M059J (cell line): ENCODE measurements around the gene KHDRBS2. TPM values are rescaled to one million over a fixed set of nuclear protein-coding genes. Genes with fewer than 3 reads are reported as not detected.

Source experiments
- DNase-seq: peaks from one replicate; pipeline ENCODE4 v3.0.0-alpha.2; 2012; ENCODE audit warnings: low read depth
- total RNA-seq: library from RNA; depleted of rRNA; stranded (reverse); fragments of >200 nt; shearing (Covaris generic); gene quantifications from 2 replicates; pipeline ENCODE4 v1.2.3, GENCODE V29; 2014

The KHDRBS2 gene
- total RNA-seq, 1 experiment from 2014 or later, result not detected

DNA sequence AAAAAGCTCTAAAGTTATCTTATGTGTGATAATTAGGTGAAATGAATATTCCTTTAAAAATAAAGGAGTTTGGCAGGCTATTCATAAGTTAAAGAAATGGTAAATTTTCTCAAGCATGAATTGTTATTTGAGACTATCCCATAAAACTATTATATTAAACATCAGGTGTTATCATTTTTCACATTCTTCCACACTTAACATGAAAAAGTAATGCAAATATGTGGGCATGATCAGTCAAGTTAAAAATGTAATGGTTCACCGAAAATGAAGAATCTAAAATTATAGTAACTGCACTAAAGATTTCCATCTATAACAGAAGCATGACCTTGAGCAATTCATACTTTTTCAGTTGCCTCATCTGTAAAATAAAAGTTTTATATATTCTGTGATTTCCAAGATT lies 110.8 kb downstream of the KHDRBS2 start:
- no peak for DNase-seq

DNA sequence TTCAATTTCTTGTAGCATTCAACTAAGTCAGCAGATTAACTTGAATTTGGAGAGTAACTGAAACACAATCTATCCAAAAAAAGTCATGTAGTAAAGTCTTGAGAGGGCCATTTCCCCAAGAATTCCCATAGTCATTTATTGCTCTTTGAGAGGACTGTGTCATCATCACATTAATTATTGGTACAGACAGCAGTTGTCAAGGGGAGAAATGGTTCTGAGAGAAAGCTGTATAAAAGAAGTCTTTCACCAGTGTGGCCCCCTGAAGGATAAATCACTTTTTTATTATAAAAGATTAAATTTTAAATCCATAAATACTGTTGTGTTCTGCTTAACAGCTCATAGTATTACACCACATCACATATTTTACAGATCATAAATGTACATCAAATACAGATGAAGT lies 111.5 kb downstream of the KHDRBS2 start:
- no peak for DNase-seq

DNA sequence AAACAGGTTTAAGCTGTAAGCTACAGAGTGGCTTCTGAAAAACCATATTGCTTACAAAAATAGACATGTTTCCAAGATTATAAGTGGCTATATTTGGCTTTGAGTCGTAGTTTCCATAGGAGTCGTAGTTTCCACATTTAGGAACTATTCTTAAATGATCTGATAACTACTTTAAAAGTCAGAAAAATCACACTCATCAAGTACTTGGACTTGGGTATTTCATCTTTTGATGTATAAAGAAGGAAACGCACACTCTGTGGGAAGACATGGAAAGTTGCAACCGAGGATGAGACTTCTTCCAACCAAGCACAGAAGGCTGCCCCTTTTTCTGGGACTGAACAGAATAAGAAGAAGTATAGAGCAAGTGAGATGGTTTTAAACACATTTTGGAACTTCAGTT lies 118.3 kb downstream of the KHDRBS2 start:
- DNase-seq, result no peak

DNA sequence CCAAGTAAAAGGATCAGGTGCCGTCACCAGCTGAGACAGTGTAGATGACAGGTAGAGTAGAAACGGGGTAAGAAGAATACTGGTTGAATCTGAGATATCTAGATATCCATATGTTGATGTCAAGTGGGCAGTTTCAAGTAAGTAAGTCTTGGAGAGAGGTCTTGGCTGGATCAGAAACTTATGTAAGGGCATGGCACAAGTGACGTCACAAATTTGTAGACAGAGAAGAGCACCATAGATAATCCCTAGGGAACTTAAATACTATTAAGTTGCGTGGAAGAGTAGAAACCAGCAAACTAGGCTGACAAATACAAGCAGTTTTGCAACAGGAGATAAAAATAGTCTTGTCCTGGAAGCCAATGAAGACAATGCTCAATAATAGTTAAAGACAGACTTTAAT lies 123.2 kb downstream of the KHDRBS2 start:
- no peak for DNase-seq

DNA sequence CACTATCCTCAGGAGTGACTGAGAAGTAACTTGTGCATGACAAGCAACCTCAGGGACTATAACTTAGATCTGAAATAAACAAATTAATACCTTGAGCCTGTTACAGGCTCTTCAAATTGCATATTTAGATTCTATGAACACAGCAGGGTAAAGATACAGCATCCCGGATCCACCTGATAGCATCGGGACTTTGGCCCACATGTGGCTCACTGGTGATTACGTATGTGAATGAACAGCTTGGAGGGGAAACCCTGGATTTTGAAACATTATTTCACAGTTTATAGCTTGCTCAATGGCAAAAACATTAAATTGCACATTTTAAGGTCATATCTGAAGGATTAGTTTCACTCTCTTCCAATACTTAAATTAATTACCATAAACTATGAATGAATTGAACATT lies 133.2 kb downstream of the KHDRBS2 start:
- DNase-seq, result no peak

DNA sequence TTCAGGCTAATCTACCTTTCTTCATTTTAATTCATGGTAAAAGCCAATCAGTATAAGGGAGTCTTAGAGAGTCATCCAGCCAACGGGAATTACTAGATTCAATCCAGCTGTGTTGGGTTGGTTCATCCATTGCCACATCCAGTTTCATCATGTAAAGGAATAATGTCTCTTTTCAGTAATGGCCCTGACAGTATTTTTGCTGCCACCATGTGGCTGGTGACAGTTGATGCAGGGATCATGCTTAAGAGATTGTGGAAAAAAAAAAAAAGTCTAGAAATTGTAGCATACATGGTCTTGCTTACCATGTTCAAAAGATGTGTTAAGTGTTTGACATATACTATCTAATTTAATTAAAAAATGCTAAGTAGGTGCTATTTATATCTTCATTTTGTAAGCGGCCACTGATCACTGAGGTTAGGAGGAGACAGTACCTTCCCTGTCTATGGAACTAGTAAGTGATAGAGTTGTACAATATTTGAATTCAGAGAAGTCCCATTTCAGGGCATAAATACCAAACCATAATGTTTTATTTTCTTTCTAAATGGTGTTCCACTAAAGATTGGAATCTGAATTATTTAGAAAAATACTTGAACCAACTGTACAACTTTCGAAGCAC lies 135.9 kb downstream of the KHDRBS2 start:
- peak; percentile 21 for DNase-seq

DNA sequence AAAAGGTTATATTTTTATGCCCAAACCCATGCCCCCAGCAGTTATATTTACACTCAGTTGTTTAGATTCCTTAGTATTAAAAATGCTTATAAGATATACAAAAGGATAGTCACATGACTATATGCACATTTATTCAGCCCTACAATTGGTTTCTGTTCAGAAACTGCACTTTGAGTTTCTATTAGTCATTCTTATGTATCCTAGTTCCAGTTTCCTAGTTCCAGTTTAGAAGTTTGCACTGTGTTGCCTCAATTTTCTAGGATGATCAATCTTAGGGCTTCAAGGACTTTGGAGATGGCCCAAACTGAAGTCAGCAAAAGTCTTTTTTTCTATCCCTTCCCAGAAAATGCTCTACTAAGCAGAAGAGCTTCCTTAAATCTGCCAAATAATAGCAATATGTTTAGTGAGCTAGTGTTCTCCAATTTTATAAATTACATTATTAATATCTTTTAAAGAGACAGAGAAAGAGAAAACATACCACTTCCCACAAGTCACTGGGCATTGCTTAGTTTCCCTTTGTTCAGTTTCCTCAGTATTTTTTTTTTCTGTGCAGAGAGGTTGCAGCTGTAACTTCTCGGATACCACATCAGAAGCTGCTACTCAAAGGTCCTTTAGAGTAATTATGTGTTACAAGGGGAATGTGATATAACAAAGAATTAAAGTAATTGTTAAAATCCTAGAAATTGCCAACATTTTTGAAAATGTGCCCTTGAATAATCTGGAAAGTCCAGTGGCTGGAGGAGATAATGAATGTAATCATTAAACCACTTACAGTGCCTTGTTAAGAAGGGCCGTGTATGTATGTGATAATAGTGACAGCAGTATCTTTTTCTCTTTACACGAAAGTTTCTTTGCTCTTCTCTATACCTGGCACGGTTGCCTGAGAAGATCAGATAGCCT lies 138.8 kb downstream of the KHDRBS2 start:
- DNase-seq, result no peak

DNA sequence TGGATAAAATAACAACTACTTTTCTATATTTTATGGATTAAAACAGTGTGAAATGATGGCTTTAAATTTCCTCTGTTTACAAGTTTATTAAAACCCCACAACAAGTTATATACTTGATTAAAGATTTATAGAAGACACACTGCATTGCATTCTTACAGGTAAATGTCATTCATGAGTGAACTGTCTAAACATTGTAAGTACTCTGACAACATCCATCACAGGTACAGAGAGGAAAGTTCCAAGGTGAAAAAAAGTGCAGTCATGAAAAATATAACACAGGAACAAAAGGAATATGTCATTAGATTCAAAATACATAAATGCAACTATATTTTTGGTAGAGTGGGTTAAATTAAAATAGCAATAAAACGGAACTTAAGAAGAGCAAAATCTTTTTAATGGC lies 156.9 kb downstream of the KHDRBS2 start:
- DNase-seq, result no peak

DNA sequence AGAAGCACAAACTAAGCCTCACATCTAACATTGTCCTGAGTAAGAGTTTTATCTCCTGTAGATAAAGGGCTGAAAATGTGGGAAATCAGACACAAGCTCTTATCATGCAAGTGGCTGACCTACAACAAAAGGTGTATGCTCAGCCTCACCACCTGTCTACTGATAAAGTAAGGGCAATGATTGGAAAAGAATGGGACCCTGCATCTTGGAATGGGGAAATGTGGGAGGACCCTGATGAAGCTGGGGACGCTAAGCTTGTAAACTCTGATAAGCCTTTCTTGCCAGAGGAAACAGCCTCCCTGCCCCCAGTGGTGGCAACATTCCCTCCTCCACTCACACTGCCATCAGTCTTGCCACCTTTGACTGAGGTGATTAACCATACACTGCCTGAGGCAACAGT lies 166.6 kb downstream of the KHDRBS2 start:
- DNase-seq, result no peak

DNA sequence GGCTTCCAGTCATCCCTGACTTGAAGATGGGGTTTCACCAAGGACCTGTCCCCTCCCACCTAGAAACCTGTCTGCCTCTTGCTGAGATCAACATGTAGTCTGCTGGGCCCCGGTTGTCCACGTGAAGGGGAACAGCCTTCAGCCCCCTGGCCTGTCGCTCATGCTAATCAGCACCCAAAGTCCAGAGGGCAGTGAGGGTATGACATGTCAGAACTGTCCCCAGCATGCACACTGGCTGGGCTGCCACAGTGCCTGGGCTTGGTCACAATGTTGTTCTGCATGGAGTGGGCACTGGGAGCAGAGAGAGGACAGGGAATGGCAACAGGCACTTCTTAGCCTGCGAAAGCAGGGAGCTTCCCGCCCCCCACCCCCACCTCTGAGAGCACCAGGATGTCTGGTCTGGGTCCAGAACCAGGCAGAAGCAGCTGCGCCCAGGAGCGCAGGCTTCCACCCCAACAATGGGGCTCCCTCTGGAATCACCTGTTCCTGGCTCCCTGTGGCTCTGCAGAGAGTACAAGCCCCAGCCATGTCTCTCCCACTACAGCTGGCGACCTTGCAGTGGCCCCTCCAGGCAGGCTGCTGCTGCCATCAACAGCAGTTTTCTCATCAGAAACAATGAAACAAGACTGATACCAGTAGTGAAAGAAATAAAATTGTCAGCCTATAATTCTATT lies 182.7 kb downstream of the KHDRBS2 start:
- DNase-seq, result no peak

DNA sequence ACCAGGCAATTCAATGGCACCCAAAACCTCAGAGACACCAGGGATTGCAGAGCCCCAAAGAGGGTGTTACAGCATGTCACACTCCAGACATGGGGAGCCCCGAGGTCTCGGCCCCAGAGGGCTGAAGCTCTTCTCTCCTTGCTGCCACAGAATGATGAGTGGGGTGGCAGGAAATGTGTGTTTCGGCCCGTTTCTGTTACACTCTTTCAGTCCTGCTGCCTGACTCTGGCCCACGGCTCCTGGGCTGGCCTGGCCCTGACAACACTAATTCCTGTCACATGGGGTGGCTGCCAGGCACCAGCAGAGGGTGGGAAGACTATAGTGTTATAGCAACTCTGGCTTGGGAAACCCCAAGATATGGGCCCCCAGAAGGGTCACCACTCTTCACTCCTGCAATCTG lies 183.6 kb downstream of the KHDRBS2 start:
- DNase-seq, result no peak

DNA sequence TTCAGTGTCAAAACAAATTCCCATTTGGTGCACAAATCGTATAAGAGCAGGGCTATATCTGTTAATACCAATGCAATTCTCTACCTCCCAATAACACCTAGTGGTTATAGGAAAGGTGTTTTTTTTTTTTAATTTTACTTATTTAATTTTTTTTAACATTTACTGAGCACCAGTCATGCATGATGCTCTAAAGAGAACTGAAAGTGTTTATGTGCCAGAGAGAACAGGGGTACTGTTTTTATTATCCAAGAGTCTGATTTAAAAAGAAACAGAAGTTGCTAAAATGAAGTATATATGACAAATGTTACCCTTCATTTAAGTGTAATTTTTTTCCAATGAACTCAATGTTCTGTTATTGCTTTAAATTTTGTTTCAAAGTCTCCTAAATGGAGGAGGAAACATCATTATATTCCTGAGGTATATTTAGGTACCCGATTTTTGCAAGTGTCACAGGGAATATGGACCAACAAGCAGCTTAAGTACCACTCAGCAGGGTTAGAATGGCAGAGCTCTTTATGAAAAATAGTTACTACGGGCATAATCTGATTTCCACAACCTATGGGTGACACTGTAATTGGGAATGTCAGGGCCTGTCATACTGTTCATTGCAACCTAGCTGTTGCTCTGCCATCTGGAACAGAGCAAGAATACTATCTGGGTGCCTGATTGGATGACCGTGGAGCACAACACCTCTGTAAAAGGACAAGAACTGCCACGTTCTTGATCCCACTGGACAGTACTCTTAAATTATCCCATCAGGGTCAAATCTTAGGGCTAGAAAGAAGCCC lies 195.4 kb downstream of the KHDRBS2 start:
- no peak for DNase-seq

DNA sequence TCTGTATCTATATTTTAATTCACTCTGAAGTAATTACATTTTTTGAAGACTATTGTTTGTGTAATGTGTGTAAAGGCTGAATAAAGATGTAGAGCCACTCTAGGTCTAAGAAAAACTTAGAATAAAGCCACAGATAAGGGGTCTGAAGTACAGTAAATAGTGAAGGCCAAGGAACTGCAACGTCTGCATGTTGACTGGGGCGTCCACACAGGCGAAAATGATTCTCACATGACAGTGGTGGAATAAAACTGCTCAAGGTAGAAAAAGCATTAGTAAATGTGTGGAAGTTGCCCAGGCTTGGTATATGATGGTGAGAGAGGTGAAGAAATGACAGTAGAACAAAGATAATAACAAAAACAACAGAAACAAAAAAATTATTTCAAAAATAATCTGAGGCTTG lies 196.2 kb downstream of the KHDRBS2 start:
- DNase-seq, result no peak

DNA sequence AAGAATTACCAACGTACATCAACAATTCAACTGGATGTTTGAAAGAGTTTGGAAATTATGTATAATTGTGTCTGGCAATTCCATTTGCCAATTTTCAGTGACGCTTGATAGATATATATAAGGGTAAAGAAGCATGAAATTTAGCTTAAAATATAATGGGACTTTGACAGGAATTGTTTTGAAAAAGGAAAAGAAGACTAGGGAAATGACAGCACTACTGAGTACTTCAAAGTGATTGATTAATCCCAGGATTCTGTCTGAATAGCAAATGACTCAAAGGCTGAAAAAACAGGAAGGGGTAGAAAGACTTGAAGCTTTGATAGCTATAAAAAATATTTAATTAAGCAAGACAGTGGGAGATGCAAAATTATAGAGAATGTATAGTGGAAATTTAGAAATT lies 200.0 kb downstream of the KHDRBS2 start:
- DNase-seq, result no peak

DNA sequence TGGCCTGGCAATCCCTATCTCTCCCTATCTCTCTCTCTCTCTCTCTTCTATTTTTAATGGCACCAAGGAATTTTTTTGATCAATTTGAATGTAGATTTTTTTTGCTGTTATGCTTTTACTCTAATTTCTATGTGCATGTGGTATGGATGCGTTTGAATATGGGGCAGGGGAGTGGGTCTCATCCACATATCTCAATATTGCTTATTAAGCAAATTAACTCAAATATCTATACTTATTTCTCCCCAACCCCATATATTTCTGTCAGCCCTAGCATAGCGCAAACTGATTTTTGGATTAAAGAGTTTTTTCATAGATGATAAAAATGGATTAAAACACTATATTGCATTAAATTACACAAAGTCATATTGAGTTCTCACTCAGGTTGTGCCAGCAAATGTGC lies 210.2 kb downstream of the KHDRBS2 start:
- DNase-seq, result no peak

DNA sequence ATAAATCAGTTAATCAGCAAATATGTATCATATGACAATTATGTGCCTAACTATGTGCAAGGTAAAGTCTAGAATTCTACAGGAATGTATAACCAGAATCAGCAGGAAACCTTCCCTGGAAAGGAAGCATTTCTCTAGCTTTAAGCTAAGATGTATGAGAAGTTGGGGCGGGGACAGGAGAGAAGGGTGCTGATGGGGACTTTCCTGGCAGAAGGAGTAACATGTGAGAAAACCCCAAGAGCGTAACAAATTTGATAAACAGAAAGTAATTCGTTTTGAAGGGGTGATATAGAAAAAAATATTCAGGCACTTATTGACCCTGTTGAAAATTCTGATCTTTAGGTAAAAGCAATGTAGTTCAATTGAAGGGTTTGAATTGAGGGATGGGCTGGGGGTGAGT lies 226.1 kb downstream of the KHDRBS2 start:
- DNase-seq, result no peak

DNA sequence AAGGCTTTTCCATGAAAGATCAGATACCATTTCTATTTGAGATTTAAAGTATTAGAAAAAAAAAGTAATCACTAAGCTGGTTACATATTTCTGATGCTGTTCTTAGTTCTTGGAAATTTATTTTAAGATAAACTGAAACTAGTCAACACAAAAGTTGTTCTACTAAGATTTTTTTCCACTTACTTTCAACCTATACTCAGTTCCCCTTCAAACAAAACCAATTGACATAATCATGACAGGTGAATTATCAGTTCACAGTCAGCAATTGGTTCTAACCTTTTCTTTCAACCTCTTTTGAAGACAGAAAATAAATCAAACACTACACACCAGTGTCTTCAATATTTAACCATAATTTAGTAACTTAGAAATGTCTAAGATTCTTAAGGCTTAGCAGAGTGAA lies 228.7 kb downstream of the KHDRBS2 start:
- no peak for DNase-seq

DNA sequence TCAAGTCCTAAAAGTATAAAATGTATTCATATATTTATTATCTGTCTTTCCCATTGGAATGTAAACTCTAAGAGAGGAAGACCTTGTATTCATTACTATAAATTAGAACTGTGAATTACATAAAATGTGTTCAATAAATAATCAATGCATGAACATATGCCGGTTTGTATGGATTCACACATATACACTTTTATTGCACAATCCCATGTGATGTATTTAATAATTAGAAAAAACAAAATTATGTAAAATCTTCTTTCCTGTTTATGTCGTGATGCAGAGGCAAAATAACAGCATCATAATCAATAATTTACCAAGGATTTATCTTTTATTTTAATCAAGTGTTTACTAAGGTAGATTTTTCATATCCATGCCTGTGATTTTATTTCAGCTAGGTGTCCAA lies 240.5 kb downstream of the KHDRBS2 start:
- DNase-seq, result no peak

DNA sequence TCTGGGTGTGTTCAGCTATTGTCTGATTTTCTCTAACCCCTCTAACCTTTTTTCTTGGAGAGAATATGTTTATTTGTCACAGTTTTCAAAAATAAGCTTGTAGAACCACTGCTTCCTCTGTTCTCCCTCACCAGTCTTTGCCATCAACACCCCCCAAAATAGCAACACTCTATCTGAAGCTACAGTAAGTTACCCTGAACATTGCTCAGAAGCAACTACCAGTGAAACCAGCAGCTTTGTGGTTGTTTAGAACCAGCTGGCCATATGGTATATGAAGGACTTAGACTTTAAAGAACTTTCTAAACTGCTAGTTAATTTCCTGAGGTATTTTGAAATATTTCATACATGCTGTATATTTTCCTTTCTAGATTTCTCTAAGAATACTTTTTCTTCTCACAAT lies 242.9 kb downstream of the KHDRBS2 start:
- no peak for DNase-seq

DNA sequence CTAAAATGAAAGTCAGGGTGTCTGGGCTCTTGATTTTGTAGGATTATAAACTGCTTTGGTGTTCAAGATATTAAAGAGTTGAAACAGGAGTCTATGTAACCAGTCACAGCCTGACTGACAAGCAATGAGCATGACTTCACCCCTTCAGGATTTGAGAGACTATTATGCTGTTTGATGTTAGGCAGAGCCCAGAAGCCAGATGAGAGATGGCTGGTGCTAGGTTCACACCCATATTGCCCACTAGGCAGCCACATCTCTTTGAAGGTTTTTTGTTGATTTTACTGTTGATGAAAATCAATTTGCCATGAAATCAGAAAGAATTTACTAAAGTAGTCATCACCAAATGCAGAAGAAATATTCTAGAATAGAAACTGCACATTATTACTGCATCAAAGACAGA lies 243.6 kb downstream of the KHDRBS2 start:
- no peak for DNase-seq

DNA sequence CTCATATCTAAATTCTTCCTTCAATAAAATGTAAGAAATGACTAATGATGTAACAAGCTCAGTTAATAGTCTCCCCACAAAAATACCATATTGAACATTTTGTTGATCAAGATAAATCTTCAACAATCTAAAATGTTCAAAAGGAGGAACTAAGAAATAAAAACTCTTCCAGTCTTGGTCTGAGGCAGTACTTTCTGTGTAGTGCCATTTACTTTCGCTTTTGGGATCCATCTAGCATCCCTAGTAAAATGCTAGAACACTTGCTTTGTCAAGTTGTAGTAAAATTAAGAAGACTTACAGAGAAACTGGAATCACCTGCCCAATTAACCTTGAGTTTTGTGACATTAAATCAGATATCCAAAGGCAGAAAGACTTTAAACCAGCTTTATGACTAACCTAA lies 246.4 kb downstream of the KHDRBS2 start:
- no peak for DNase-seq

DNA sequence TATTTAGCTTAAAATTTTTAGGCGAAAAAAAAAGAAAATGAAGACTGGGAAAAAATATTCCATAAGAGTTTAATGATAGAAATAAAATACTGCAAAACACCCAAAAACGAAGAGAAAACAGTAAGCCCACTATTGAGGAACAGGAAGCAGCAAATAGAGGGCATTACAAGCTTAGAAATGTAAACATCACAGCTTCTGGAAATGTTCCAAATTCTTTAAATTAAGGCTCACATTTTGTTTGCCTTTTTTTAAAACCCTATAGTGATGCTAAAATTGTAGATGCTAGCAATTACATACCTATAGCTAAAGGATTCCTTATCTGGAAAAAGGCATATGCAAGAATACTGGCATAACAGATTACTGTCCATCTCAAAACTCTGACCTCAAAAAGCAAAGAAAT lies 248.6 kb downstream of the KHDRBS2 start:
- no peak for DNase-seq
